NCI-H2029 treated with DMSO at 0.1 percent for 48 hours (cell line): Measurements from ENCODE around the gene CEACAM3.
A peak's percentile ranks its signal among the peaks of the same experiment; 100 is the strongest.

ENCODE experiments used
- DNase-seq: peaks from one replicate; lab custom pipeline; 2025; lab: John Stamatoyannopoulos, UW

CEACAM3 gene

DNA sequence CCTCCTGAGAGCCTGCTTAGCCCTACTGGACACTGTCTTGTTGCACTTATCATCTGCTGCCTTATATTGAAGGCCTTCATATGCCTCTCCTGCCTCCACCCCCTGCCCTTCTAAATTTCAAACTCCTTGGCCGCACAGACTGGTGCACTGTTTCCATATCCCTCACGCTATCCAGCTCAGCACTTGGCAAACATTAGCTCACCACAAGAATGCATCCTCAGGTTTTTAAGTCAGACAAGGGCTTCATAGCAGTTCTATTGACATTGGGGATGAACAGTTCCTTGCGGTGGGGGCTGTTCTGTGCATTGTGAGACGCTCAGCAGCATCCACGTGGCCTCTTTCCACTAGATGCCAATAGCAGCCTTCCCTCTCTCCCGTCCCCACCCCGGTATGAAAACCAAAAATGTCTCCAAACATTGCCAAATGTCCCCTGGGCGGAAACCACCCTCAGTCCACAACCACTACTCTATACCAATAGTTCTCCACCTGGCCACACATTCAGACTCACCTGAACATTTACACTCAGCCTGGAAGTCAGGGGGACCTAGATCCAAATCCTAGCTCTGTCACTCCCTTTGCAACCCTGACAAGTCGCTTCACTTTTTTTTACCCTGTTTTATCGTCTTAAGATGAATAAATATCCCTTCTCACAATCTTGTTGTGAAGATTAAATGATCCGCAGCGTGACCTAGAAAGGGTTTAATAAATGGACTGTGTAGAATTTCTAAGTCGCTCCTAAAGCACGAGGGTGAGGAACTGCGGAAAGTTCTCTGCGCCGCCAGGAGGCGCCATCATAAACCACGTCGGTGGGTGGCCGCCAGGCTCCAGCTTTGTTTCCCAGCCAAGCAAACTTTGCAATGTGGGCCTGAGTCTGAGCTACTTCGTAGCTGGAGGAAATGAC lies 3.6 kb upstream of the CEACAM3 start:
- DNase-seq = peak; percentile 78

DNA sequence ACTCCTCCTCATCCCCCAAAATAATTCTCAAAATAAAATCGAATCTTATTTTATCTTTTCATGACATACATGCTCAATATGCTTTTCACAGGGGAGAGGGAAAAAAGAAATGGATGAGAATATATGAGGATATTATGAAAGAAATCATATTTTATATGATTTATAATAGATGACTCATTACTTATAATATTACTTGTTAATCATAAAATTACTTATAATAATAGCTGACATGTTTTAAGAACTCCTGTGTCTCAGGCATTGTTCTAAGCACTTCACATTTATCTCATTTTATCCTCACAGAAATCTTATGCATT lies 3.0 kb upstream of the CEACAM3 start:
- no peak for DNase-seq

DNA sequence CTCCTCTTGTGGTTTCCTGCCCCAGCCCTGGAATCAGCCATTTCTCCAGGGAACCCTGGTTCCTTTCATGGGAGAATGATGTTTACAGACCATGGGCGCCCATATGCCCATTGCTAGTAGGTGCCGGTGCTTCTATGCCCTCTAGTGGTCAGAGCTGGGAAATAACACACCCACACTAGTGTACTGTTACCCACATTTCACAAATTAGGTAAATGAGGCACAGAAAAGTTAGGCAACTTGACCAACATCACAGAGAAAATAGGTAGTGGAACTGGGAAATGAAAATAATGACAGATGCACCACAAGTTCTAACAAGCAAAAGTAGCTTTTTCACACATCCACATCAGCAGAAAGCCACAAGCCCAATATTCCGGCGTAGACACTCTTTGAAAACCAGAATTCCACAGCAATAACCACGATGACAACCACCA lies 1.3 kb upstream of the CEACAM3 start:
- DNase-seq = peak; percentile 54

DNA sequence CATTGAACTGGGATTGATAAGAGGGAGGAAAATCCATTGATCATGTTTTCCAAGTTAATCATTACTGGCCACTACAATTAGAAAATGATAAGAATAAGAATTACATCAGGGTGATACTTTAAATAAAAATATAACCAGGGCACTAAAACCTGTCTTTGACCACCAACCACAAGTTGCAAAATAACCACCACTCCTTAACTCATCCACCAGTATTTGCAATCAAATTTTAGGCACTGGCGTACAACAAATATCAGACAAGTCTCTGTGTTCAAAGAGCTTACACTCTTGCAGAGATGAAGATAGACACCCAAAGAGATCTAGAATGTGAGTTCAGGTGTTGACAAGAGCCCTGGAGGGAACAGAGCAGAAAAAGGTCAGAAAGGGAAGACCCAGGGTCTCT lies 514 bp downstream of the CEACAM3 start:
- DNase-seq = no peak

DNA sequence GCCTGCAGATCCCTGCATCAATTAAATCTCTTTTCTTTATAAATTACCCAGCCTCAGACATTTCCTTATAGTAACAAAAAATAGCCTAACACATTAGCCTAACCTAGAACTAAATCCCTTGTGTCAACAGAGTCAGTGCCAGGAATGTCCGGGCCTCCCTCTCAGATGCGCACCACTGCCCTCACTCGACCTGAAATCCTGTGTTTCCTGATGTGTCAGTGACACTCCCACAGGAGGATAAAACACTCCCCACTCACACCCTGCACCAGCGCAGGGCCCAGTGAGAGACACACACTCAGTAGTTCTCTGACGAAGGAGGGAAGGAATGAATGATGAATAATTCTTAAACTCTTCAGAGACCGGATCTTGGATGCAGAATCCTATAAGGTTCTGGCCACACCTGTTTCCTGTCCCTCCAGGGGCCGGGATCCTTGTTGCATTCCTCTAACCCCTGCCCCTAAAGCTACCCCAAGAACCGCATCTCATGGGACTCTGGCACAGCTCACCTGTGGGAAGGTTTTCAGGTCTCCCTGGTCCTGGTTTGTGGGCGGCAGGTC lies 3.1 kb downstream of the CEACAM3 start:
- DNase-seq = peak; percentile 73

DNA sequence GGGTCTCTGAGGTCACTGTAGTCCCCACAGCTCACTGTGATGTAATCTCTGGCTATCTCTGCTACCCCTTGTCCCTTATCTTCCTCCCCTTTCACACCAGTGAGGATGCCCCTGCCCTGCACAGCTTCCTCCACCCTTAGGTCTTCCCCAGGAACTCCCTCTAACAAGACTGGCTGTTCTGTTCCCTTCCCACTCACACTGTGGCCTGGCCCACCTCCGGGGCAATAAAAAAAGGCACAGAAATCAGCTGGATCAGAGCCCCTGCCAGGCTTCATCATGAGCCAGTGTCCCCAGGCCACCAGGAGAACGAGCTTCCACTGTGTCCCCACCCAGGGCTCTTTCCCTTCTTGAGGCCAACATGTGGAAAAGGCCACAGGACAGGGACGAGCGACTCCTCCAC lies 4.6 kb downstream of the CEACAM3 start:
- DNase-seq = no peak

DNA sequence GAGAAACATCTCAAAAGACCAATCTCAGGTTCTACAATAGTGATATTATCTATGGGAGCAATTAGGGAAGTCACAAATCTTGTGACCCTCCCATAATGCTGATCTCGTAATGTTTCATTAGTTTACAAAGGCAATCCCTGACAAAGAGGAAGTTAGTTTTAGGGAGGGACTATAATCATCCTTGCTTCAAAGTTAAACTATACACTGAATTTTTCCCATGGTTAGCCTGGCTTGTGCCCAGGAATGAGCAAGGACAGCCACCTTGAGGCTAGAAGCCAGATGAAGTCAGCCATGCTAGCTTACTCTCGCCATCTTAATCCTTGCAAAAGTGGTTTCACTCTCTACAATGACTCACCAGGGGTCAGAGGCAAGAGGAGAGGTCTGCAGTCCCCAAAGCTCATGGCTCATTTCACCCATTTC lies 5.4 kb downstream of the CEACAM3 start:
- no peak for DNase-seq

DNA sequence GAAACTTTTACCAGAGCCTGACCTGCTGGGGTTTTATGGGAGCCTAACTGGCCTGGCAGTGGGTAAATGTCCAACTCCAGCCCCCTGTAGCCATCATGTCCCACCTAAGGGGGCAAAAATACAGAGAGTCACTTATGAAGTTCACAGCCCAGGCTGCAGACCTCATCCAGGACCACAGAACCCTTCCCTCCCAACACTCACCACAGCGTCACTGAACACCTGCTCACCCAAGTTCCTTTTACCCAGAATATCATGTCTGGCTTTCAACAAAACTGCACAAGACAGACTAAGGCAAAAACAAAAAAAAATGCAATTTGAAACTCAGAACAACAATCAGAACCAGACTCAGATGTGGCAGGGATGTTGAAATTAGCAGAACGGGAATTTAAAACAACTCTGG lies 6.4 kb downstream of the CEACAM3 start:
- no peak for DNase-seq

DNA sequence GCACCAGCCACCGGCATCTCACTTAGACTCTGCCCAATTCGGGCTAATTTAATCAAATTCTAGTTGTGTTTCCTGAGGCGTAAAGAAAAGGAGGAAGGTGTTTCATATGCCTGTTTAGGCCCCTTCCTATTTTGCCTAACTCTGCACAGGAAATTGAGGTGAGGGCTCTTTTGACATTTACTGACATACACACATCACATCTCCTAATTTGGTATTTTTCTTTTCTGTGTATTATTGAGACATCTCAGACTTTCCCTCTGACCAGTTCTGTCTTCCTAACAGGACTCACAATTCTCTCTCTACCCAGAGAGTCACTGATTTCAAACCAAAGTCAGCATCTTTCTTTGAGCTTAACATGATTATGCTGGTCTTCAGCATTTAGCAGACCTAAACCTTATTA lies 7.9 kb downstream of the CEACAM3 start:
- no peak for DNase-seq

DNA sequence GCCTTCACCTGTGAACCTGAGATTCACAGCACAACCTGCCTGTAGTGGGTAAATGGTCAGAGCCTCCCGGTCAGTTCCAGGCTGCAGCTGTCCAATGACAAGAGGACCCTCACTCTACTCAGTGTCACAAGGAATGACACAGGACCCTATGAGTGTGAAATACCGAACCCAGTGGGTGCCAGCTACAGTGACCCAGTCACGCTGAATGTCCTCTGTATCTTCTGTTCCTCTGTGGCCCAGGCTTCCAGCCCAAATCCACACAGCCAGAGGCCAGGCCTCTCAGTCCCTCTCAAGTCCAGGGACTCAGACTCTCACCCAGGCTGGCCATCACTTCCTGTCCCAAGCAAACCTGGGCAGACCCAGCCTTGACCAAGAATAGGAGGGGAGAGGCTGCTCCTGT lies 10.8 kb downstream of the CEACAM3 start:
- no peak for DNase-seq

DNA sequence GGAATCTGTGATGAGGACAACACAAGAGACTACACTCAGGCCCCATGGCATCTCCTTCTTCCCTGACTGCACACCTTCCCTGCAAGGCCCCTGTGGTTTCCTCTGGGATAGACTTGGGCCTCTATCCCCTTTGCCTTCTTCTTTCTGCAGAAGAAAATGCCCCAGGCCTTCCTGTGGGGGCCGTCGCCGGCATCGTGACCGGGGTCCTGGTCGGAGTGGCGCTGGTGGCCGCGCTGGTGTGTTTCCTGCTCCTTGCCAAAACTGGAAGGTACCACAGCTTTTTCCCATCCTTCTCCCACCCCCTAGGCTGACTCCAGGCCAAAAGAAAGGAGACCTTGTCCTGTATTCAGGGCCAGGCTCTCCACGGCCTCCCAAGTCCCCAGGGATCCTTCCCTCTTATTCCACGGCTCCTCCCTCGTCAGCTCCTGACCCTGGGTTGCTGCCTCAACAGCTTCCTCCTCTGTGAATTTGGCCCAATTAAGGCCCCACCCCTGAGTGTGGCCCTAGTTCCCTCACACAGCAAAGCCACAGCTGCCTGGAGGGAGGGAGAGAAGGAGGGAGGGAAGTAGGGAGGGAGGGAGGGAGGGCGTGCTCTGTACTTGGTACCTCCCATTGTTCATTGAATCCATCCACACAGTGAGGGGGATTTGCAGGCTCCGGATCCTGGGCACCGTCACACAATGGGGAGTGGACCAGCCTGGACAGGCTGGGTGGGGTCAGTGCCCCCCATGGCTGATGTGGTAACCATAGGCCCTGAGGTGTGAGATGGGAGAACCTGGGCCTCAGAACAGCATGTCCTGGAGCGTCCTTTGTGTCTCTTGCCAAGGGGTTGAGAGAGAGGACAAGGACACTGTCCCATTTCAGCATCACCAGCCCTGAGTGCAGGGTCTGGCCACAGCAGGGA lies 12.5 kb downstream of the CEACAM3 start:
- DNase-seq = no peak

DNA sequence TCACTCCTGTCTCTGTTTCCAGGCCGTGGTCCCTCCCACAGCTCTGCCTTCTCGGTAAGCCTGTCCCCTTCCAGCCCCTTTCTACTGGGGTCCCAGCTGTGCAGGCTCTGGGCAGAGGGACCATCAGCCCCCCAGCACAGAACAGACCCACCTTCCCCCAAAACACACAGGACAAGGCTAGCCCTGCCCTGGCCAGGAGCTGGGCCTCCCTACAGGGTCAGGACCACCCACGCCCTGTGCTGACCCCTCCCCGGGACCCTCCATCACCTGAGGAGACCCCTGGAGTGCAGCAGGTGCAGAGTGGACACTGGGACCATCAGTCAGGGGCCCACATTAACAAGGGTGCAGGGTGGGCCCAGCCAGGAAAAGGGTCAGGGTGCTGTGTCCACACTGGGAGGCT lies 13.9 kb downstream of the CEACAM3 start:
- no peak for DNase-seq

DNA sequence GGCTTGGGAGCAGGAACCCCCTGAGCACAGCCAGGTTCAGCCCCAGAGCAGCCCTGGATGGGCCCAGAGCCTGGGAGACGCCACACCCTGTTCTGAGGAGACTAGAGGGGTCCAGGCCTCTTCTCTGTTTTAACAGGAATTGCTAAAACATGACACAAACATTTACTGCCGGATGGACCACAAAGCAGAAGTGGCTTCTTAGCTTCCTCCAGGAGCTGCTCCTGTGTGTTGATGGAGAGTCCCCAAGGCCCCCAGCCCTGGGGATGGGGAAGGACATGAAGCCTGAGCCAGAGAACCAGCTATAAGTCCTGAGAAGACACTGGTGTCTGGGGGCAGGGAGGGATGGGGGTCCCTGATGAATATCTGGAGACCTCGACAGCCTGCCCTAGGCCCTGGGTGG lies 14.6 kb downstream of the CEACAM3 start:
- DNase-seq = no peak

DNA sequence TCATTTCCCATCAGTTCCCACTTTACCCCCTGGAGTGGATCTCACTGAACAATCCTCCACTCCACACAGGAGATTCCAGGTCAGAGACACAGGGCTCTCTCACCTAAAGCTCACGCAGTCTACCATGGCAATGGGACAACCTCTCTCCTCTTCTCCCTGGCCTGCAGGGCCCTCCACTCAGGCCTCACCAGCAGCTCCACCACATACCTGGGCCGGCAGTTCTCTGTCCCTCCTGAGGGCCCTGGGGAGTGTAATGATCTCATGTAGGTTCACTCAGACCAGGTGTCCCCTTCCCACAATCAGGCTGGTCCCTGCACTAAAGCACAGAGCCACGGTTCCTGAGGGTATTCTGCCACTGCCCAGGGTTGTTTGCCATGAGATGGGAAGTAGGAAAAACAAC lies 15.6 kb downstream of the CEACAM3 start:
- no peak for DNase-seq

DNA sequence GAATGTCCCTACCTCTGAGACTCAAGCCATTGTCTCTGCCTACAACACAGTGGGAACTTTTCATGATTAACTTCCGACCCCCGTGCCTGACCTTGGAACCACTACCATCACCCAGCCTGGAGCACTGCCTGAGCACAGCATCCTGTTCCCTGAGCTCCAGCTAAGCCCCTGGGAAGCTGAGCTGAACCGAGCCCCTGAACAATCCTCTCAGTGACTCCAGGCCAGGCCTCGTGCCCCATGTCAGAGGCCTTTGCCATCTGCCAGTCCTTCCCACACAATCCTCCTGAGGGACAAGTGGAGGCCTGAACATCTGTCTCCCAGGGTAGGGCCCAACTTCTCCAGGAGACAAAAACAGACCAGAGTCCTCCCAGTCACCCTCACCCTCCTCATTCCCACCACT lies 17.5 kb downstream of the CEACAM3 start:
- DNase-seq = no peak

DNA sequence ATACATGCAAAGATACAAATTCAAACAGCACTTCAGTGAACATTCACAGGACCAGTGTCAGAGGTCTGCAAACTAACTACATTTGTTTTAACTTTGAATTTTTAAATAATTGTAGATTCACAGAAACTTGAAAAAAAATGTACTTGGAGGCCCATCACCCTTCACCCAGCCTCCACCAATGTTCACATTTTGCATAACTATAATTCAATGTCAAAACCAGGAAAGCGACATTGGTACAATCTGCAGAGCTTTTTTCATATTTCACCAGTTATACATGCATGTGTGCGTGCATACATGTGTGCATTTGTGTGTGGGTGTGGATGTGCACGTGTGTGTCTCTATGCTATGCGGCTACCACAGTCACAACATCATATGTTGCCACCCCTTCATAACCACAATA lies 18.9 kb downstream of the CEACAM3 start:
- no peak for DNase-seq

DNA sequence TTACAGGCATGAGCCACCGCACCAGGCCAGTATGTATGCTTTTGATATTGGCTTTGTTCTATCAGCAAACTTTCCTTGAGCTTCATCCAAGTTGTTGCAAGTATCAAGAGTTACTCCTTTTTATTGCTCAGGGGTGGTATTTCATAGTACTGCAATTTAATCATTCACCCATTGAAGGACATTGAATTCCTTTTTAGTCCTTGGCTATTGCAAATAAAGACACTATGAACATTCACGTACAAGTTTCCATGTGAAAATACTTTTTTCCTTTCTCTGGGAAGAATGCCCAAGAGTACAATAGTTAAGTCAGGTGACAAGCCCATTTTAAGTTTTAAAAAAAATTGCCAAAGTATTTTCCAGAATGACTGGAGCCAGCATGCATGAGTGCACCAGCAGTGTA lies 20.4 kb downstream of the CEACAM3 start:
- DNase-seq = no peak

DNA sequence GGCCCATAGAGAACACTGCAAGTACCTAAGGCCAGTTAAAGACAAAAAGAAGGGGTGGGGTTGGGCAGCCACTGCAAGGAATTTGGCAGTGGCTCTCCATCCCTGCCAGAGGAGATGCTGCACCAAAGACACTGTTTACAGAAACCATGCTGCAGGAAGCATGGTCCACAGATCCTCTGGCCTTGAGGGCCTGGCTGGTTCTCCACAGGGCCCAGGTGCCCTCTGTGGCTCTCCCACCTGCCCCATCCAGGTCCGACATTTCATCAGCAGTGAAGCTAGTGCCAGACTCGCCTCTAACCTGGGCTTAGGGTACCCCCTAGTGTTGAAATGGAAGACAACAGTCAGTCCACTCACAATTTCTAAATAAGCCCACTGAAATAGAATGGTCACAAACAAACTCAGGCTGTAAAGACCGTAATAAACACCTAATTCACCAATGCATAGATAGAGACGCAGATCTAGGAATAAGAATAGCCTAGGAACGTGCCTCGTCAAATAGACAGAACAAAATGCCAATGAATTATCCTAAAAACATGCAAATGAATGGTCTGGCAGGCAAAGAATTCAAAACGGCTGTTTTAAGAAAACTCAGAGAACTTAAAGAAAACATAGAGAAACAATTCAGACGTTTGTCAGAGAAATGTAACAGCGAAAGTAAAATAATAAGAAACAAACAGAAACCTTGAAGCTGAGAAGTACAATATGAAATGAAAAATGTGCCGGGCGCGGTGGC lies 24.8 kb downstream of the CEACAM3 start:
- DNase-seq = peak; percentile 86

DNA sequence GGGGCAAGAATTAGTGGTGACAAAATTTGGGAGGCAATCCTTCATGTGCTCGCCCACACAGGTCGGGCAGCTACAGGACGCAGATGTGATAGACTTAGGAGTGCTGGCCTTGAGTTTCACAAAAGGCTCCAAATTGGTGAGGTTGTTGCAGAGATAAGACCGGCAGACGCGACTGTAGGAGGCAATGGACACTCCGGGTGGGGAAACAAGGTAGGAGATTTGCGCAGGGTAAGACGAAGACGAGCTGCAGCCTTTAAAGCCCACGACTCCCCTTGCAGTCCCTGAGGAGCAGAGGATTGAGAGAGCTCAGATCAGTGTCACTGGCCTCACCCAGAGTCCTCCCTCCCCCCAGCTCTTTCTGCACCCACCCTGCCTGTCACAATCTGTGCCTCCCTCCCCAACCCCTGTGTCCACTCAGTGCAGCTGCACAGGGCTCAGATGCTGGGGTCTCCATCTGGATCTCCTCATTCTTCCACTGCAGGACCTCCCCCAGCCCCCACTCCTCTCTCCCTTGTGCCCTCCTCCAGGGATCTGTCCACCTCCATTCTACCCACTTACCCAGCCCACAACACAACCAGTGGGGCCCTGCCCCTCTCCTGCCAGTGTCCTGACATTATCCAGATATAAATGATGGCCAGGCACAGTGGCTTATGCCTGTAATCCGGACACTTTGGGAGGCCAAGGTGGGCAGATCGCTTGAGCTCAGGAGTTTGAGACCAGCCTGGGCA lies 41.8 kb downstream of the CEACAM3 start:
- DNase-seq = no peak

DNA sequence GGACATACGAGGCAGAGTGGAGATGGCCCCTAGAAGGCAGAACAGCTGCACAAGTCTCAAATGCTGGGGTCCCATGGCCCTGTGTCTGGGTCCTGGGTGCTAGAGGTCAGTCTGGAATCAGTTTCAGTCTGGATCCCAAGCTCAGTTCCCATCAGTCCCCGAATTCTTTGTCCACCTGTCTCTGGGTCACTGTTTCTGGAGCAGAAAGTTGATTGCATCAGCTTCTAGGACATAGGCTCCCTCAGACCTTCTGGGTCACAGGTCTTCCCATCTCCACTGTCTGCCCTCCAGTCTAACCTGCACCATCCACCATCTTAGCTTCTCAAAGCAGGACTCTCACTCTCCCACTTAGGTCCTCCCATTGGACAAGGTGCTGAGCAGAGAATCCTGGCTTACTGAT lies 42.8 kb downstream of the CEACAM3 start:
- DNase-seq = no peak

DNA sequence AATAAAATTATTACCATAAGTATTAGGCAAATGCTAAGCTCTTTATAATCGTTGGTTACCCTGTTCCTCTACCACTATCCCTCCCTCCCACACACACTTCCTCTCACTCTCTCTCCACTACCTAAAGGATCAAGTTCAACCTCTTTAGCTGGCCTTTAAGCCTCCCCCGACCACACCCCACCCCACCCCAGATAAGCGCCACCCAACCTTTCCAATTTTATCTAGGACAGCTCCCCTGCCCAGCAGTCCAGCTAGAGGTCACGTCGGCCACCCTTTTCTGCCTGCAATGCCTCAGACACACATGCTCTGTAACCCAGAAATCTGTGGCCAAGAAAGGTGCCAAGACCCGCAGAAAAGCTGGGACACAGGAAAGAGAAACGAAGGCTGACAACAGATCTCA lies 47.0 kb downstream of the CEACAM3 start:
- DNase-seq = no peak

DNA sequence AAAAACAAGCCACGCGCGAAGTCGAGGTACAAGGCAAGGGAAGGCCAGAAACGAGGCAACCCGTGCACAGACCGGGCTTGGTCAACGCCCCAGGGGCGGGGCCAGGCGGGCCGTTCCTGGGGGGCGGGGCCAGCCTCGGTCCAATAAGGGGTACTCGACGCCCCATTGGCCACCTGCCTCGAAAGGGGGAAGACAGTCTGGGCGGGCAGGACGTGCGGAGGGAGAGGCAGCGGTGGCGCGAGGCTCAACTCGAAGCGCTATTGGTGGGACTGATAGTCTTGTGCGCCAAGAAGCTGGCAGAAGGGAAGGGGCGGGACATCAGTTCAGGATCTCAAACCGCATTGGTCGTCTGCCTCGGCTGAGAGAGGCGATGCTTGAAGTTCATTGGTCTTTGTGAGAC lies 48.2 kb downstream of the CEACAM3 start, which contains the start of gene LYPD4:
Gene LYPD4, minus strand, starts transcription at position 83 of the 400 bp plus-strand sequence. CDS start 5,398 bp downstream, outside the sequence.
- no peak for DNase-seq
